Hepatocyte (in vitro differentiated cells): Measurements from ENCODE around the gene FASTK. TPM values are rescaled to one million over a fixed set of nuclear protein-coding genes. Genes with fewer than 3 reads are reported as not detected.

Experiments used
- DNase-seq: peaks from one replicate; pipeline ENCODE4 v3.0.0-alpha.2; 2016; ENCODE audit warnings: low spot score
- H2AFZ ChIP-seq: fragments of 200-600 bp; sonication (generic); 2 replicates; pipeline ENCODE4 v1.6.0; 2016; ENCODE audit warnings: antibody characterized with exemption, mild to moderate bottlenecking
- H3K27ac ChIP-seq: fragments of 200-600 bp; sonication (generic); 2 replicates; pipeline ENCODE4 v1.5.1; 2016; ENCODE audit warnings: mild to moderate bottlenecking
- H3K27me3 ChIP-seq: fragments of 200-600 bp; sonication (generic); 2 replicates; pipeline ENCODE4 v1.6.1; 2016
- H3K36me3 ChIP-seq: fragments of 200-600 bp; sonication (generic); replicated peaks from 2 replicates; pipeline ENCODE4 v1.5.1; 2016; ENCODE audit warnings: low read depth; ENCODE audit not compliant: insufficient read depth
- H3K4me1 ChIP-seq: fragments of 200-600 bp; sonication (generic); 2 replicates; pipeline ENCODE4 v1.5.1; 2016; ENCODE audit warnings: mild to moderate bottlenecking, moderate library complexity; ENCODE audit not compliant: insufficient read depth
- H3K4me2 ChIP-seq: fragments of 200-600 bp; sonication (generic); 2 replicates; pipeline ENCODE4 v1.6.0; 2016
- H3K4me3 ChIP-seq: fragments of 200-600 bp; sonication (generic); 2 replicates; pipeline ENCODE4 v1.5.1; 2016; ENCODE audit warnings: mild to moderate bottlenecking
- H3K79me2 ChIP-seq: fragments of 200-600 bp; sonication (generic); 2 replicates; pipeline ENCODE4 v1.6.0; 2017; ENCODE audit warnings: mild to moderate bottlenecking
- H3K9me2 ChIP-seq: fragments of 200-600 bp; sonication (generic); replicated peaks from 2 replicates; pipeline ENCODE4 v1.6.0; 2017; ENCODE audit warnings: mild to moderate bottlenecking; ENCODE audit not compliant: insufficient read depth
- H3K9me3 ChIP-seq: fragments of 200-600 bp; sonication (generic); 2 replicates; pipeline ENCODE4 v1.5.1; 2016; ENCODE audit warnings: low read depth, mild to moderate bottlenecking
- H4K20me1 ChIP-seq: fragments of 200-600 bp; sonication (generic); 2 replicates; pipeline ENCODE4 v1.6.0; 2016; ENCODE audit warnings: mild to moderate bottlenecking; ENCODE audit not compliant: insufficient read depth, poor library complexity, severe bottlenecking
- EZH2 ChIP-seq: fragments of 200-600 bp; sonication (generic); IDR thresholded peaks from 2 replicates; pipeline ENCODE4 v1.6.1; 2016; ENCODE audit warnings: antibody characterized with exemption, mild to moderate bottlenecking, borderline replicate concordance
- EZH2phosphoT487 ChIP-seq: fragments of 200-600 bp; sonication (generic); IDR thresholded peaks from one replicate; pipeline ENCODE4 v1.6.1; 2018; ENCODE audit warnings: antibody characterized with exemption, mild to moderate bottlenecking, low read depth, moderate library complexity; ENCODE audit not compliant: unreplicated experiment, severe bottlenecking
- WGBS: methylation state at CpG from one replicate; pipeline ENCODE4 v1.1.6; 2016; ENCODE audit warnings: low lambda C conversion rate; ENCODE audit errors: missing lambda C conversion rate; 5-methylcytosine and 5-hydroxymethylcytosine counted together
- polyA plus RNA-seq: library from polyadenylated mRNA; unstranded; fragments of >200 nt; fragmentation: Nextera tagmentation; extraction: Ambion mirVana; gene quantifications from 2 replicates; pipeline ENCODE4 v1.2.1, GENCODE V29; 2016
- total RNA-seq: library from RNA; depleted of rRNA; stranded (reverse); fragments of >200 nt; gene quantifications from 2 replicates; pipeline ENCODE4 v1.2.3, GENCODE V29; 2014
- TF ChIP-seq, protein P1 (sequence below): fragments of 200-600 bp; sonication (generic); IDR thresholded peaks from 2 replicates; pipeline ENCODE4 v1.5.1; 2016; ENCODE audit warnings: antibody characterized with exemption, mild to moderate bottlenecking; ENCODE audit not compliant: poor library complexity

Gene FASTK
- total and polyA plus RNA-seq, 2 experiments from 2014 or later = 105 to 193 TPM

DNA sequence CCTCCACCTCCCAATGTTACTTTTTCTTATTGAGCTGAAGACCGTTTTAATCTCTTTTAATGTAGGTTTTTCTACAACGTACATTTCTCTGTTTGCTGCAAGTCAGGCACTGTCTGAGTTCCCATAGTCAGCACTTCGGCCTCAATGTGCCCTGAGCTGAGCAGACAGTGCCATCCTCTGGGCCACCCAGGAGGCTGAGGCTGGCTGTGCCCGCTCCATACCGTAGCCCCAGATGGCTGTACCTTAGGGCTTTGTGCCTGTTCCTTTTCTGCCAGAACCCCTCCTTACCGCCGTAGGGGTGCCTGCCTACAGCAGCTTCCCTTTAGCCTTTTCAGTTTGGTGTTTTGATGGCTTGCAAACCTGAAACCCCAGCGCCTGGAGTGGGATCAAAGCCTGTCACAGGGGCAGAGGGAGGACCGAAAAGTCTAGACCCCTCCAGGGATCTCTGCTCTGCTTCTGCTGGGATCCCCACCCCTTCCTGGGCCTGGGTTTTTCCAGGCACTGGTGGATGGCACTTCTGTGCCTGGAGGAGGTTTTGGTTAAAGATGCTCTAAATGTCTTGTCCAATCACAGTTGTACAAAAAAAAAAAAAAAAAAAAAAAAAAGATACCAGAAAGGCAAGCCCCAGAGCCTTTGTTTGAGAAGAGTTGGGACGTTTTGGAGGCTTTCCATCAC, 14.7 kb upstream of the FASTK start:
- 85% methylated on average over 10 of the region's 10 CpGs for WGBS
- Histone ChIP-seq H3K4me1 (peaks cover 2% of the 10 kb centered on the region), H3K27me3 (no peaks in the 10 kb centered on the region), H4K20me1 (peaks cover 83% of the 10 kb centered on the region), H3K9me2 (no peaks in the 10 kb centered on the region), H3K36me3 (no peaks in the 10 kb centered on the region), H3K9me3 (no peaks in the 10 kb centered on the region), H2AFZ (no peak overlapping the region), H3K27ac (no peak overlapping the region), H3K4me2 (no peak overlapping the region), H3K4me3 (no peak overlapping the region), H3K79me2 (peaks cover 96% of the 10 kb centered on the region)
- DNase-seq = no peak
- no peak for TF ChIP-seq EZH2
- TF ChIP-seq, protein P1, sequence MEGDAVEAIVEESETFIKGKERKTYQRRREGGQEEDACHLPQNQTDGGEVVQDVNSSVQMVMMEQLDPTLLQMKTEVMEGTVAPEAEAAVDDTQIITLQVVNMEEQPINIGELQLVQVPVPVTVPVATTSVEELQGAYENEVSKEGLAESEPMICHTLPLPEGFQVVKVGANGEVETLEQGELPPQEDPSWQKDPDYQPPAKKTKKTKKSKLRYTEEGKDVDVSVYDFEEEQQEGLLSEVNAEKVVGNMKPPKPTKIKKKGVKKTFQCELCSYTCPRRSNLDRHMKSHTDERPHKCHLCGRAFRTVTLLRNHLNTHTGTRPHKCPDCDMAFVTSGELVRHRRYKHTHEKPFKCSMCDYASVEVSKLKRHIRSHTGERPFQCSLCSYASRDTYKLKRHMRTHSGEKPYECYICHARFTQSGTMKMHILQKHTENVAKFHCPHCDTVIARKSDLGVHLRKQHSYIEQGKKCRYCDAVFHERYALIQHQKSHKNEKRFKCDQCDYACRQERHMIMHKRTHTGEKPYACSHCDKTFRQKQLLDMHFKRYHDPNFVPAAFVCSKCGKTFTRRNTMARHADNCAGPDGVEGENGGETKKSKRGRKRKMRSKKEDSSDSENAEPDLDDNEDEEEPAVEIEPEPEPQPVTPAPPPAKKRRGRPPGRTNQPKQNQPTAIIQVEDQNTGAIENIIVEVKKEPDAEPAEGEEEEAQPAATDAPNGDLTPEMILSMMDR = no peak
- no peak for TF ChIP-seq EZH2phosphoT487

DNA sequence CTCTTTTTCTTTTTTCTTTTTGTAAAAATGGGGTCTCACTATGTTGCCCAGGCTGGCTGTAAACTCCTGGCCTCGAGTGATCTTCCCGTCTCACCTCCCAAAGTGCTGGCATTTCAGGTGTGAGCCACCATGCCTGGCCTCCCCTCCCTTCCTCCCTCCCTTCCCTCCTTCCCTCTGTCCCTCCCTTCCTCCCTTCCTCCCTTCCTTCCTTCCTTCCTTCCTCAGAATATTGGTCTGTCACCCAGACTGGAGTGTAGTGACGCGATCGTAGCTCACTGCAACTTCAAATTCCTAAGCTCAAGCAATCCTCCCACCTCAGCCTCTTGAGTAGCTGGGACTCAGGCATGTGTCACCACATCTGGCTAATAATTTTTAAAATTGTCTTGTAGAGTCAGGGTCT, 14.1 kb upstream of the FASTK start:
- Histone ChIP-seq H4K20me1 (peaks cover 83% of the 10 kb centered on the region), H3K9me3 (no peaks in the 10 kb centered on the region), H3K27ac (no peak overlapping the region), H3K4me2 (no peak overlapping the region), H3K4me3 (no peak overlapping the region), H3K79me2 (peaks cover 96% of the 10 kb centered on the region), H3K27me3 (no peaks in the 10 kb centered on the region), H3K4me1 (peaks cover 8% of the 10 kb centered on the region), H3K36me3 (no peaks in the 10 kb centered on the region), H3K9me2 (no peaks in the 10 kb centered on the region), H2AFZ (no peak overlapping the region)
- DNase-seq = no peak
- TF ChIP-seq EZH2 (no peak), EZH2phosphoT487 (no peak)
- TF ChIP-seq, protein P1 = no peak
- WGBS = 91% methylated on average over 5 of the region's 5 CpGs

DNA sequence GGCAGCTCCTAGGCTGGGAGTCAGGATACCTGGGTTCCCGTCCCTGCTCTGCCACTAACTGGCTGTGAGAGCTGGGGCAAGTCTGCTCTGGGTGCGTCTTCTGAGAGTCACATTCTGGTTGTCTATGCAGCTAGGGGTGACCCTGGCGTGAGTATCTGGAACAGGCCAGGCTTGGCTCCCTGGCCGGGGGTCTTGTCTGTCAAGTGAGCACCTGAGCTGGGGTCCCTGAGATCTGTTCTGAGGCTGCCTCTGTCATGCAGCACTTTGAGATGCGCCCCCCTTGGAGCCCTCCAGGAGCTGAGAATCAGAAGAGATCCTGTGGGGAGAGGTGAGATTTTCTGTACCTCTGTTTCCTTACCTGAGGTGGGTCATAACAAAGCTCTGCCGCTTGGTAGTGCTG, 13.1 kb upstream of the FASTK start:
- no peak overlapping the region for H3K27ac ChIP-seq
- TF ChIP-seq, protein P1 = no peak
- H3K79me2 ChIP-seq = peaks cover 99% of the 10 kb centered on the region
- WGBS = 96% methylated on average over 6 of the region's 6 CpGs
- H3K9me3 ChIP-seq = no peaks in the 10 kb centered on the region
- H3K9me2 ChIP-seq = no peaks in the 10 kb centered on the region
- no peak overlapping the region for H3K4me2 ChIP-seq
- no peaks in the 10 kb centered on the region for H3K36me3 ChIP-seq
- peaks cover 82% of the 10 kb centered on the region for H4K20me1 ChIP-seq
- H3K4me3 ChIP-seq = no peak overlapping the region
- H3K27me3 ChIP-seq = no peaks in the 10 kb centered on the region
- peaks cover 17% of the 10 kb centered on the region for H3K4me1 ChIP-seq
- H2AFZ ChIP-seq = no peak overlapping the region
- DNase-seq = no peak

DNA sequence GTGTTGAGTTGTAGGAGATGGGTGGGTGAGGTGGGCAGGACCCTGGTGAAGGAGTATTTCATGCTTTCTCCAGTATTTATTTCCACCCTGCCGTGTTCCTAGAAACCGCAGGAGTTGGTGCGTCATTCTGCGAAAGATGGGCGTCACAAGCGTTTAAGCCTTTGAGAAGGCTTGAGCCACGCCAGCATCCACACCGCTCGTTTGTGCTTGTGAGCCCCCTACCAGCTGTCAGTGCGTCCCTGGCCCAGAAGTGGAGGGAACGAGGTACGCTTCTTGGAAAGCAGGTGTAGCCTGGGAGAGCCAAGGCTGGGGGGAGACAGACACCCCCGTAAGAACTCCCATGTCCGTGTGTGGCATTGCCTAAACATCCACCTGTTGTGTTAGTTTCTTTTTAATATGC, 11.4 kb upstream of the FASTK start:
- TF ChIP-seq EZH2 = no peak
- TF ChIP-seq, protein P1 = no peak
- TF ChIP-seq EZH2phosphoT487 = no peak
- Histone ChIP-seq H3K4me2 (no peak overlapping the region), H4K20me1 (peaks cover 82% of the 10 kb centered on the region), H3K9me2 (no peaks in the 10 kb centered on the region), H3K79me2 (peaks cover 99% of the 10 kb centered on the region), H3K9me3 (no peaks in the 10 kb centered on the region), H3K27ac (no peak overlapping the region), H3K4me1 (peaks cover 29% of the 10 kb centered on the region), H2AFZ (no peak overlapping the region), H3K36me3 (no peaks in the 10 kb centered on the region), H3K4me3 (no peak overlapping the region), H3K27me3 (no peaks in the 10 kb centered on the region)
- no peak for DNase-seq
- 96% methylated on average over 14 of the region's 14 CpGs for WGBS
